ENCODE results near the gene GULP1.
"Not testable (repeated sequence)": the region's sequence is repeated elsewhere in the genome, so short reads cannot be mapped to it uniquely, and the experiment has no call there.

The GULP1 gene

GRCh38 chr2:188435115-188435514, 143.4 kb downstream of the GULP1 start:
- no peak for DNase-seq

DNA sequence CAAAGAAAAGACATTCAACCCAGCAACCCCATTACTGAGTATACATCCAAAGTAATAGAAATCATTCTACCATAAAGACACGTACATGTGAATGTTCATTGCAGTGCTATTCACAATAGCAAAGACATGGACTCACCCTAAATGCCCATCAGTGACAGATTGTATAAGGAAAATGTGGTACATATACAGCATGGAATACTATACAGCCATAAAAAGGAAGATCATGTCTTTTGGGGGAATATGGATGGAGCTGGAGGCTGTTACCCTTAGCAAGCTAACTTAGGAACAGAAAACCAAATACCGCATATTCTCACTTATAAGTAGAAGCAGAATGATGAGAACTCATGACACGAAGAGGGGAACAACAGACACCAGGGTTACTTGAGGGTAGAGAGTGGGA, 145.9 kb downstream of the GULP1 start:
- no peak for DNase-seq

GRCh38 chr2:188439986-188440385, 148.3 kb downstream of the GULP1 start:
- DNase-seq, result no peak

DNA sequence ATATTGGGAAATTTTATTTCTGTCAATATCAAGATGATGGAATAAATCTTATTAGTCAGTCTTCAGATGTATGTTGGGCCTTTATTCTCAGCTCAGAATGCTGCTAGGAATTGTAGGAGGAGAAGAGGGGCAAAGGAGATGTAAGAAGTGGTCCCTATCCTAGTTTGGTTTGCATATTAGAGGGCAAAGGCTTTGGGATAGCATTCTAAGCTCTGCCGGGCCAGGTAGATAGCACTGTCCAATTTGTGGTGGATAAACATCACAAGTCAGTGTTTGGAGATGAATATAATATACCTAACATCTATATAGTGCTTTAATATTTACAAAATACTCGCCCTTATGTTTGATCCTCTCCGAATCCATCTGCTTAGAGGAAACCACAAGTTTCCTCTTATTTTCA, 149.2 kb downstream of the GULP1 start:
- DNase-seq, result no peak

DNA sequence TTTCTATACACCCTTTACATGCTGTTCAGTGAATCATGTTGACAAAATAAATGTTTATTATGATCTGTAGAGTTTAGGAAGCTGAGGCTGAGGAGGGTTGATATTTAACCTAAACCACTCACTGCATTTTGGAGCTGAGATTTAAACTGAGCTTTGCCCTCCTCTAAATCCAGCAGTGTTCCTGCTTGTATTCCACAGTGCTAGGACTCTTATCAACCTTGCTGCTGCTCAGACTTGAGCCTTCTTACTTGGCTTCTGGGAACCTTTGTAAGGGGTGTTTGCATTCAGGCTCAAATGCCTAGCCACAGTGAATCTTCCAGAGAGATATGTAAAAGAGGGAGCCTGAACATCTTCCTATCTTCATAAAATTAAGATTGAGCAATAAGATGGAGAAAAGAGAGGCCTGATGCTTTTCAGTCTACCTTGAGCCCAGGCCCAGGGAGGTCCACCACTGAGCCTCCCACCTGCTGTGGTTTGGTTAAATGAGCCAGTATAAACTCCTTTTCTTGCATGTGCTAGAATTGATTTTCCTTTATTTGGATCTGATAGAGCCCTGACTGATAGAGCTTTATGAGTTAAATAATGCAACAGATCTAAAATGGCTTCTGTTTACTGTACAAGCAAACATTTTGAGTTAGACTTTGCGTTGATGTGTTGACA, 149.7 kb downstream of the GULP1 start:
- no peak for DNase-seq

- no peak for DNase-seq
Observed at GRCh38 chr2:188443207-188443606, 151.5 kb downstream of the GULP1 start.

DNA sequence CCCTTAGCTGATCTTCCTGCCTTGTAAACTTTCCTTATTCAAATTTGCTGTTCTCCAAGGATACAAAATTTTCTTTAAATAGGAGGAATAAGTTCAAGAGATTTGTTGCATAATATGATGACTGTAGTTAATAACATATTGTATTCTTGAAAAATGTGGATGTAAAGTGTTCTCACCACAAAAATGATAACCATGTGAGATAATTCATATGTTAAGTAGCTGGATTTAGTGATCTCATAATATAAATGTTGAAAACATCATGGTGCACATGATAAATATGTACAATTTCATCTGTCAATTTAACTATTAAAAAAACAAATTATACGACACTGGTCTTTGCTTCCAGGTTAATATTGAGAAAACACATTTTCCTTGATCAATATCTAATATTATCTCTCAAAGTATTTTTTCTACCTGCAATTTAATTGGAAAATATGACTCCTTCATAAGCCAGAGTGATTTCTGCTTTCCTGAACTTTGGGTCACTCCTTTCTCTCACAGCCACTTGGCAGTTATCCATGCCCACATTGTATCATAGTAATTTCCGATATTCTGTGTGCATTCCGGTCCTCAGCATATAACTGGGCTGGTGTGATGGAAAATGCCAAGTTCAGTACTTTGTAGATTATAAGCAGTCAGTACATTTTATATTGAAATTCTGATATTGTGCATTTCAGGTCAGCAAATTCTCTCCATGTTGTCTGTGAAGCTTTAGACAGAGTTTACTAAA, 152.6 kb downstream of the GULP1 start:
- DNase-seq, result no peak

- no peak for DNase-seq
Observed at GRCh38 chr2:188449561-188449960, 157.9 kb downstream of the GULP1 start.

DNA sequence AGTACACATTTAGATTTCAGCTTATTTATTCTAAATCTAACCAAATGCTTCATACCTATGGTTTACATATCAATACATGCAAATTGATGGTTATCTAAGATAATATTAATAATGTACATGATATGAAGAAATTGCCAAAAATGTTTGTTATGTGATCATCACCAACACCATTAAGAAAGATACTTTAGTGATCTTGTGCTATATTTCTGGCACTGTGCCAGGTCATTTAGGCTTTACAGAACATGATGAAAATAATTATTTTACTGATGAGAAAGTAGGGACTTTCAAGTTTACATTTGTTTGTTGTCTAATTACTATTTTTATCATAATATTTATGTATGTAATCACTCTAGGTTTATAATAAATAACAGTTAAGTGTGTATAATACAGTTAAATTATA, 158.3 kb downstream of the GULP1 start:
- DNase-seq, result no peak

DNA sequence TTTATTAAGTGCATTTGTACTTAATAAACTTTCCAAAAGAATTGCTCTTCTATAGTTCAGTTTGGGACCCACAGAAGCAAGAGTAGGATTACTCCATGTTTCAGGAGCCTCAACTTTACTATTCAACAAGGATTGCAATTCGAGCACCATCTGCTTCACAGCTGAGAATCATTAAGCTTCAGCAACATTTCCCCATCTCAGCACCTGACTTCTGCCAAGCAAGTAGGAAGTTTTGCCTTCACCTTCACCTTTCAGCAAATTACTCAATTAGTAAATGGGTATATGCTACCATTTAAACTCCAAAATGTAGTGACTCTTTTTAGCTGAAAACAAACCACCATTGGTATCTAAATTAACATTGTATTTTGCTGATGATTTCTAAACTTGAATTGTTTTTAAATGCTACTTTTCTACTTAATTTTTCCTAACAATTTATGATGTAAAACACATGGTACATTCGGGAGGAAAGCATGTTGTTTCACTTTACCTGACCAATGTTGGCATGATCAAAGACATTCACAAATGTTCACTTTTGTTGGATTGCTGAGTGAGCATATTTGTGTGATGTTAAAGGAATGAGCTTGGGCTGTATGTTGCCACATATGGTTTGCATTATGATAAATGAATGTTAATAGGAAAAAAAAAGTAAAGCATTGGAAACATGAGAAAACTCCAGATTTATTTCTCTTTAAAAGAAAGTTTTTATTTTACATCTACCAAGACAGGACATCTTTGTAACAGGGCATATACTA, 159.2 kb downstream of the GULP1 start:
- no peak for DNase-seq

DNA sequence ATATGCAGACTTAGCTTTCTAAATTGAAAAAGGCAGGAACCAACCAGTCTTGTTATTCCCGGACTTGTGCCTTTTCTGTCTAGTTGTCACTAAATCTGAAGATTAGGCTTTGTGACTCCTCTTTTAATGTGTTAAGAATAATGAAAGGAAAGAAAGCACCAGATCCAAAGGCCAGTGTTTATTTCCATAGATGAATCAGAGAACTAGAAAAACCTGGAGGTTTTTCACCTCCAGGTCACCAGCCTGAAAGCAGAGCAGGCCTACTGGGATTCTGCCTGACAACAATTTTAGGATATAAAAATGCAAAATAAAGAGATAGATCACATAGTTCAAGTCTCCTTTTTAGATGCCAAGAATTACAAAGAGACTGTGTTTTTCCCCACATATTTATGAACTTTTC, 160.4 kb downstream of the GULP1 start:
- no peak for DNase-seq

DNA sequence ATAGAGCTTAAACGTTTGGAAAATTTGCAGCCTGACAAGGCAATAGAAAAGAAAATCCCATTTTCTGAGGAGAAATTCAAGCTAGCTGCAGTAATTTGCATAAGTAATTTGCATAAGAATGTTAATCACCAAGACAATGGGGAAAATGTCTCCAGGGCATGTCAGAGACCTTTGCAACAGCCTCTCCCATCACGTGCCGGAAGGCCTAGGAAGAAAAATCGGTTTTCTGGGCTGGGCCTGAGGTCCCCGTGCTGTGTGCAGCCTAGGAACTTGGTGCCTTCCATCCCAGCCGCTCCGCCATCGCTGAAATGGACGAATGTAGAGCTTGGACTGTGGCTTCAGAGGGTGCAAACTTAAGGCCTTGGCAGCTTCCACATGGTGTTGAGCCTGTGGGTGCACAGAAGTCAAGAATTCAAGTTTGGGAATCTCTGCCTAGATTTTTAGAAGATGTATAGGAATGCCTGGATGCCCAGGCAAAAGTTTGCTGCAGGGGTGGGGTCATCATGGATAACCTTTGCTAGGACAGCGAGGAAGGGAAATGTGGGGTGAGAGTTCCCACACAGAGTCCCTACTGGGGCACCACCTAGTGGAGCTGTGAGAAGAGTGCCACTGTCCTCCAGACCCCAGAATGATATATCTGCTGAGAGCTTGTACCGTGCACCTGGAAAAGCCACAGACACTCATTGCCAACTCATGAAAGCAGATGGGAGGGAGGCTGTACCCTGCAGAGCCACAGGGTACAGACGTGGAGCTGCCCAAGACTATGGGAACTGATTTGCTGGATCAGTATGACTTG, 164.6 kb downstream of the GULP1 start:
- DNase-seq, result no peak

- no peak for DNase-seq
Observed at GRCh38 chr2:188459061-188459460, 167.4 kb downstream of the GULP1 start.

- not testable (repeated sequence) for DNase-seq
Observed at GRCh38 chr2:188466078-188466477, 174.4 kb downstream of the GULP1 start.

- DNase-seq, result no peak
Observed at GRCh38 chr2:188466761-188467160, 175.1 kb downstream of the GULP1 start.

- no peak for DNase-seq
Observed at GRCh38 chr2:188471166-188471565, 179.5 kb downstream of the GULP1 start.

DNA sequence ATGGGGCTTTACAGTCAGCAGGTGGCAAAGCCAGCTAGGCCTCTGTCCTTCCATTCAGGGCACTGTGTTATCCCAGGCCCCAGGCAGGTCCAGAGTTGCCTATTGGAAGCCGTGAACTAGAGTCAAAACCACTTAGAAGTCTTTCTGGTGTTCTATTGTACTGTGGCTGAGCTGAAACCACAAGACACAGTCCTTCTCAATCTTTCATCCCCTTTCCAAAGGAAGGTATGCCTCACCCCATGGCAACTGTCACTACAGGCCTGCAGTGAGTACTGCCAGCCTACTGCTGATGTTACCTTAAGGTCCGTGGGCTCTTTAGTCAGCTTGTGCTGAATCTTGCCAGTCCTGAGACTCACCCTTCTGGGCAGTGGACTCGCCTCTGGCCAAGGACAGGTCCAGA, 181.6 kb downstream of the GULP1 start:
- DNase-seq, result no peak

GRCh38 chr2:188474316-188474715, 182.6 kb downstream of the GULP1 start:
- DNase-seq, result no peak

DNA sequence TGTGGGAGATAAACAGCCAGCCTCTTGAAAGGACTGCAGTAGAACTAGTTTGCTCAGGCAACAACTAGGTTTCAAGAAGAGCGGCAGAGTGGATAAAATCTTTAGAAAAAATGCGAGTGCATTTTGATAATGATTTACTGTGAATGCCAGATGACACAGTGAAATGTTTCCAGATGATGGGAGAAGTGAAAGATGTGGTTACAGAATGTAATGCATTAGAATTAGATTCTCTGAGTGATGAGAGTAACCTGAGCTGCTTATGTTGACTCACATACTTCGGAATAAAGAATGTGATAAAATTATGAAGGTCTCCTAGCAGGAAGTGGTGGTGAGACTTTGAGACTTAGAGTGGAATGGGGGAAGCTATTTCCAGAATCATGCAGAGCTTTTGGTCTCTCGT, 184.3 kb downstream of the GULP1 start:
- DNase-seq, result no peak

DNA sequence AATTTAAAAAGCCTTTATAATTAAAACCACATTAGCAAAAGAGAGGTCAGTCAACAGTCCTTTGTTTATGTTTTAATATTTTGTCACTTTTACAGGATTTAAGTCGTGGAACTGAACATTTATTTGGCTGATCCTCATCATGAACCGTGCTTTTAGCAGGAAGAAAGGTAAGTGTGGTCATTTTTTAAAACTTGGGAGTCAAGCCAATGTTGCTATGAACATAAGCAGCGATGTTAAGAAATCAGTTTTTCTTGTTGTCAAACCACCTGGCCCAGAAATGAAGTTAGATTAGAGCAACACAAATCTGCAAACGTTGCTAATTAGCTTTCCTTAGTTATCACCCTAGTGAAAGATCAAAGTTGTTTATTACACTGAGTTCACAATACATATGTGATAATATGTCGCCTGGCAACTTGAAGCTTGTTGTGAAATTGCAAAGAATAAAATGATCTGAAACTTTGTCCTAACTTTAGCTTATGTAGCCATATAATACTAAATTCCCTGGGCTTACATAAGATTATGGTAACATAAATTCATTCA, 186.0 kb downstream of the GULP1 start:
- DNase-seq, result no peak

DNA sequence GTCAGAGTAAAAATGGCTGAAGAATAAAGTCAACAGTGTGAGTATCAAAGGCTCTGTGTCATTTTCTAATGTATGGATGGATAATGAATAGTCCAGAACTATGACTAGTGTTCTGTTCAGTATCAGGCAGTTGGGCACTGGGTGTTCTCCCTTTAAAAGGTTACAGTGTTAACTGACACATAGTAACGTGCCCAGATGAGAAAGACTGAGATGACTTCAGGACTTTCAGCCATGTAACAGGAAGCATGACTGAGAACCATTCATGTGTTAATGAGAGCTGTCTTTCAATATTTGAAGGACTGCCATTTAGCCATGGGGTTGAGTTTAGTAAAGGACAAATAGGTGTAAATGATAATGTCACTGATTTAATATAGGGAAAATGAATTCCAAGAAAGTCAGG, 187.1 kb downstream of the GULP1 start:
- DNase-seq, result no peak

- DNase-seq, result no peak
Observed at GRCh38 chr2:188481474-188481873, 189.8 kb downstream of the GULP1 start.

GRCh38 chr2:188485496-188485895, 193.8 kb downstream of the GULP1 start:
- DNase-seq, result no peak

Data from NCI-H2171 (cell line).